ENCODE results near the gene TSKU. TPM values are rescaled to one million over a fixed set of nuclear protein-coding genes. Genes with fewer than 3 reads are reported as not detected.

The TSKU gene
- total RNA-seq, 1 donor from 2014 or later, result 48.8 TPM

- ATAC-seq, result peak; percentile 5
- DNase-seq (ENCODE audit: low spot score), result no peak
- intact Hi-C loops (cut with DNase I), result no loop called here
Measured at GRCh38 chr11:76768088-76768908, 14.9 kb upstream of the TSKU start.

GRCh38 chr11:76768909-76769560 is 14.1 kb upstream of the TSKU start:
- intact Hi-C loops (cut with DNase I), result no loop called here
- no peak for DNase-seq (ENCODE audit: low spot score)
- no peak for ATAC-seq

GRCh38 chr11:76769645-76770586 is 13.2 kb upstream of the TSKU start:
- intact Hi-C loops (cut with DNase I), result no loop called here
- ATAC-seq (no peak), DNase-seq (ENCODE audit: low spot score) (no peak)

GRCh38 chr11:76770642-76771445 is 12.3 kb upstream of the TSKU start:
- peak; percentile 83 for ATAC-seq
- intact Hi-C loops (cut with DNase I), result no loop called here
- no peak for DNase-seq (ENCODE audit: low spot score)

GRCh38 chr11:76771446-76772099 is 11.6 kb upstream of the TSKU start:
- ATAC-seq (no peak), DNase-seq (ENCODE audit: low spot score) (no peak)
- intact Hi-C loops (cut with DNase I), result no loop called here

- ATAC-seq (peak; percentile 77), DNase-seq (ENCODE audit: low spot score) (no peak)
- intact Hi-C loops (cut with DNase I), result no loop called here
Measured at GRCh38 chr11:76772100-76772782, 10.9 kb upstream of the TSKU start.

GRCh38 chr11:76772783-76773106 is 10.4 kb upstream of the TSKU start:
- no peak for DNase-seq (ENCODE audit: low spot score)
- intact Hi-C loops (cut with DNase I), result no loop called here
- ATAC-seq, result no peak

GRCh38 chr11:76773921-76774361 is 9.2 kb upstream of the TSKU start:
- DNase-seq (ENCODE audit: low spot score) (no peak), ATAC-seq (peak; percentile 18)
- intact Hi-C loops (cut with DNase I), result no loop called here

- DNase-seq (ENCODE audit: low spot score), result no peak
- ATAC-seq, result no peak
- intact Hi-C loops (cut with DNase I), result no loop called here
Measured at GRCh38 chr11:76776472-76776871, 6.7 kb upstream of the TSKU start.

GRCh38 chr11:76777305-76777704 is 5.9 kb upstream of the TSKU start:
- intact Hi-C loops (cut with DNase I), result no loop called here
- ATAC-seq (no peak), DNase-seq (ENCODE audit: low spot score) (no peak)

GRCh38 chr11:76777876-76778275 is 5.3 kb upstream of the TSKU start:
- ATAC-seq (no peak), DNase-seq (ENCODE audit: low spot score) (no peak)
- intact Hi-C loops (cut with DNase I), result no loop called here

- DNase-seq (ENCODE audit: low spot score), result no peak
- intact Hi-C loops (cut with DNase I), result no loop called here
- ATAC-seq, result no peak
Measured at GRCh38 chr11:76778874-76779273, 4.3 kb upstream of the TSKU start.

GRCh38 chr11:76781046-76781801 is 1.9 kb upstream of the TSKU start:
- no peak for DNase-seq (ENCODE audit: low spot score)
- intact Hi-C loops (cut with DNase I), result no loop called here
- peak; percentile 20 for ATAC-seq

- ATAC-seq (peak; percentile 9), DNase-seq (ENCODE audit: low spot score) (no peak)
- intact Hi-C loops (cut with DNase I), result no loop called here
Measured at GRCh38 chr11:76781807-76782530, 1.2 kb upstream of the TSKU start.

- intact Hi-C loops (cut with DNase I), result no loop called here
- DNase-seq (ENCODE audit: low spot score) (peak; percentile 93), ATAC-seq (peak; percentile 84)
Measured at GRCh38 chr11:76782531-76783293, 444 bp upstream of the TSKU start.
